BE2C (cell line): ENCODE data around the gene TTLL13.

Source experiments
- DNase-seq: peaks from one replicate; pipeline ENCODE4 v3.0.0-alpha.2; 2020
- H3K27me3 ChIP-seq: fragments of 250-450 bp; sonication (Bioruptor Pico); 2 replicates; pipeline ENCODE4 v1.5.1; 2020; ENCODE audit warnings: mild to moderate bottlenecking
- H3K36me3 ChIP-seq: fragments of 250-450 bp; sonication (Bioruptor Pico); 2 replicates; pipeline ENCODE4 v1.5.1; 2020; ENCODE audit warnings: mild to moderate bottlenecking
- H3K4me1 ChIP-seq: fragments of 250-450 bp; sonication (Bioruptor Pico); 2 replicates; pipeline ENCODE4 v1.5.1; 2020
- H3K4me3 ChIP-seq: 2 replicates; pipeline ENCODE4 v1.5.1; 2011; ENCODE audit warnings: low read depth, low read length
- H3K9me3 ChIP-seq: fragments of 250-450 bp; sonication (Bioruptor Pico); 2 replicates; pipeline ENCODE4 v1.5.1; 2020
- CTCF ChIP-seq: IDR thresholded peaks from 2 replicates; pipeline ENCODE4 v1.5.1; 2012; ENCODE audit warnings: mild to moderate bottlenecking, low read depth, low read length

Gene TTLL13

DNA sequence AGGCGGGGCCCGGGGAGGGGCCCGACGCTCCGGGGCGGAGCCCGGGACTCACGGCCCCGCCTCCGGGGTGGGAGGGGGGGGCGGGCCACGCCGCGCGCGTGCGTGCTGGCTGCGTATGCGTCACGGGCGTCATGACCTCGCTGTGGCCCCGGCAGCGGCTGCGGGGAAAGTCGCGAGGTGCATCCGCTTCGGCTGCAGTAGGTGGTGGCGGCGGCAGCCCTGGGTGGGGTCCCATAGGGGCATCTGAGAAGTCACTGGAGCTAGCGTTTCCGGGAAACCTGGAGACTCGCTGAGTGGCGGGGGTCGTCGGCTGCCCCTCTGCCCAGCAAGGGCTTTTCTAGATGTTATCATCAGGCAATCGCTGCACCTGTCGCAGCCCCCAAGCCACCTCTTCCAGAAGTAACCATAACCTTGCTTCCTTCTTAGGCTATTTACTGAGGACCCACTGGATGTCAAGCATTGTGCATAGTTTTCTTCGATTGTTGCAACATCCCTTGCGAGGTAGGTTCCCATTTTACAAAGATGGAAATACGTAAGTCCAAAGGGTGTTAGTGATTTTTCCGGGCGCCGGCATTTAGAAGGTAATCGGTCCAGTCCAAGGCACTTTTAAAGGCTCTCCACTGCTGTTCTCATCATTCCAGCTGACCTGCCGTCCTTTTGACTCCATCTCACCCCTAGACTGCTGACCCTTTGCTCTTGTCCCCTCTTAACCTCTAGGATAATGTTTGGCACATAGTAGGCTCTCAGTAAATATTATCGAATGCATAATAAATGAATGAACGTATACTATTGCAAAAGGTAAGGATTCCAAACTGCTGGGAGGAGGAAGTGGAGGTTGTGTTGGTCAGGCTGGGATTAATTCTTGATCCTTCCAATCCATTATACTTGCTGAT, 15.0 kb upstream of the TTLL13 start, which contains the start of gene GDPGP1:
TSS of gene GDPGP1 (plus strand) at position 114 of the 893 bp plus-strand sequence. CDS start 6,700 bp downstream, outside the sequence.
- Histone ChIP-seq H3K4me1 (no peaks in the 10 kb centered on the region; the same call in 1 of the 2 replicates), H3K27me3 (no peaks in the 10 kb centered on the region), H3K4me3 (peak within 1 kb of the TSS; percentile 87), H3K9me3 (no peaks in the 10 kb centered on the region), H3K36me3 (peaks cover 4% of the 10 kb centered on the region; the same call in 1 of the 2 replicates)
- no peak for DNase-seq
- no peak for TF ChIP-seq CTCF

GRCh38 chr15:90239371-90239770, 10.0 kb upstream of the TTLL13 start:
- Histone ChIP-seq H3K9me3 (no peaks in the 10 kb centered on the region), H3K36me3 (no peaks in the 10 kb centered on the region), H3K4me3 (no peak overlapping the region), H3K27me3 (no peaks in the 10 kb centered on the region), H3K4me1 (no peaks in the 10 kb centered on the region; the same call in 1 of the 2 replicates)
- DNase-seq, result no peak
- TF ChIP-seq CTCF, result no peak

DNA sequence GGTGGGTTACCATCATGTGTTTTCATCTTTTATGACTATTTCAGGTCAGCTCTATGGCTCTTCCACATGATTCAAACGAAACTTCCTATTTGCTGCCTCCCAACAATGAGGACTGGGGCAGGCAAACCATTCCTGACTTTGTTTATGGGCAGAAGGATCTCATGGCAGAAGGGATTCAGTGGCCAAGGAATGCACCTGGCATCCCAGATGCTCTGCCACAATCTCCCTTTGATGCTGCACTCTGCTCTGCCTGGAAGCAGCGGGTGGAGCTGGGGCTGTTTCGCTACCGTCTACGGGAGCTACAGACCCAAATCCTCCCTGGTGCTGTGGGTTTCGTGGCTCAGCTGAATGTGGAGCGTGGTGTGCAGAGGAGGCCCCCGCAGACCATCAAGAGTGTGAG, 8.5 kb upstream of the TTLL13 start:
- H3K27me3 ChIP-seq, result no peaks in the 10 kb centered on the region
- DNase-seq, result no peak
- H3K9me3 ChIP-seq, result no peaks in the 10 kb centered on the region
- no peak overlapping the region for H3K4me3 ChIP-seq
- TF ChIP-seq CTCF, result no peak
- no peaks in the 10 kb centered on the region for H3K4me1 ChIP-seq
- H3K36me3 ChIP-seq, result no peaks in the 10 kb centered on the region

DNA sequence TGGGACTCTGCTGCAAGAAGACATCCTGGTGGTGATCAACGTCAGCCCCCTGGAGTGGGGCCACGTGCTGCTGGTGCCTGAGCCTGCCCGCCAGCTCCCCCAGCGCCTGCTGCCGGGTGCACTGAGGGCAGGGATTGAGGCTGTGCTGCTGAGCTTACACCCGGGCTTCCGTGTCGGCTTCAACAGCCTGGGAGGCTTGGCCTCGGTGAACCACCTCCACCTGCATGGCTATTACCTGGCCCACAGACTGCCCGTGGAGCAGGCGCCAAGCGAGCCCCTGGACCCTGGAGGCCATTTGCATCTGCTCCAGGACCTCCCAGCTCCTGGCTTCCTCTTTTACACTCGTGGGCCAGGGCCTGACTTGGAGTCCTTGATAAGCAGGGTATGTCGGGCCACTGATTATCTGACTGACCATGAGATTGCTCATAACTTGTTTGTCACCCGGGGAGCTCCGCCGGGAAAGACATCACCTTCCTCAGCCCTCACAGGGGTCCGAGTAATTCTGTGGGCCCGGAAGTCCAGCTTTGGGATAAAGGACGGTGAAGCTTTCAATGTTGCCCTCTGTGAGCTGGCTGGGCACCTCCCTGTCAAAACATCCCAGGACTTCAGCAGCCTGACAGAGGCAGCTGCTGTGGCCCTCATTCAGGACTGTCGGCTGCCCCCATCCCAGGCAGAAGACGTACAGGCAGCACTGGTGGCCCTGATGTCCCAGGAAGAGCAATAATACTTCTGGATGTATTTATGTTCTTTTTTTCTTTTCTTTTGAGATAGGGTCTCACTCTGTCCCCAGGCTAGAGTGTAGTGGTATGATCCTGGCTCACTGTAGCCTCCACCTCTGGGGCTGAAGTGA, 7.8 kb upstream of the TTLL13 start:
- H3K27me3 ChIP-seq, result no peaks in the 10 kb centered on the region
- no peak overlapping the region for H3K4me3 ChIP-seq
- H3K36me3 ChIP-seq, result no peaks in the 10 kb centered on the region
- no peaks in the 10 kb centered on the region for H3K9me3 ChIP-seq
- DNase-seq, result no peak
- no peak for TF ChIP-seq CTCF
- no peaks in the 10 kb centered on the region for H3K4me1 ChIP-seq

DNA sequence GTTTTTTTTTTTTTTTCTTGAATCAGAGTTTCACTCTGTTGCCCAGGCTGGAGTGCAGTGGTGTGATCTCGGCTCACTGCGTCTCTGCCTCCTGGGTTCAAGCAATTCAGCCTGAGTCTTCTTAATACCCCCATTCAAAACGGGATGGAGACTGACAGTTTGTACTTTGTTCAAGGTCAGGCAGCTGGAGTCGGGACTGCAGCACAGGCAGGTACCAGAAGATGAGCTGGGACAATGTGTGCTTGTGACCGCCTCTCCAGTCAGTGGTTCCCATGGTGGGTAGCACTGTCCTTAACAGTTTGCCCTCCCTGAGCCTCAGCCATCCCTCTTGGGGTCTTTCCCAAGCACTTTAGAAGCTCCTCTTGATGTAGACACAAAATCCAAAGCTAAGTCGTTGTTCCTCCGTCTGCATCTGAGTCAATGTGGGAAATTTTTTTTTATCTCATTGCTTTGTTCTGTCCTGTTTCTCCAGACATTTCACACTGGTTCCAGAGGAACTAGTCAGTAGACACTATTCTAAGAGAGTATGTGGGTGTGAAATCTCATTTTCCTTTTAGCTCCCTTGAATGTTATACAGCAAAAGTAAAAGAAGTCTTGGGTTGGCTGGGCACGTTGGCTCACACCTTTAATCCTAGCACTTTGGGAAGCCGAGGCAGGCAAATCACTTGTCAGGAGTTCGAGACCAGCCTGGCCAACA, 5.3 kb upstream of the TTLL13 start:
- no peak overlapping the region for H3K4me3 ChIP-seq
- H3K9me3 ChIP-seq, result no peaks in the 10 kb centered on the region
- H3K27me3 ChIP-seq, result no peaks in the 10 kb centered on the region
- no peak for TF ChIP-seq CTCF
- H3K36me3 ChIP-seq, result no peaks in the 10 kb centered on the region
- DNase-seq, result no peak
- H3K4me1 ChIP-seq, result no peaks in the 10 kb centered on the region
